ENCODE measurements around the gene PAXIP1.

PAXIP1 gene

GRCh38 chr7:154911862-154912455, 91.0 kb downstream of the PAXIP1 start:
- no peak for DNase-seq (ENCODE audit: low read depth in 2 of 2)

- no peak for DNase-seq (ENCODE audit: low read depth in 2 of 2)
Measured at GRCh38 chr7:154911411-154911810, 91.5 kb downstream of the PAXIP1 start.

- no peak for DNase-seq (ENCODE audit: low read depth in 2 of 2)
Measured at GRCh38 chr7:154910977-154911376, 91.9 kb downstream of the PAXIP1 start.

- DNase-seq (ENCODE audit: low read depth in 2 of 2) = no peak
Measured at GRCh38 chr7:154910125-154910524, 92.8 kb downstream of the PAXIP1 start.

- no peak for DNase-seq (ENCODE audit: low read depth in 2 of 2)
Measured at GRCh38 chr7:154909241-154910105, 93.5 kb downstream of the PAXIP1 start.

GRCh38 chr7:154907651-154908620, 95.0 kb downstream of the PAXIP1 start:
- no peak for DNase-seq (ENCODE audit: low read depth in 2 of 2)

GRCh38 chr7:154906736-154907355, 96.1 kb downstream of the PAXIP1 start:
- no peak for DNase-seq (ENCODE audit: low read depth in 2 of 2)

- DNase-seq (ENCODE audit: low read depth in 2 of 2) = no peak
Measured at GRCh38 chr7:154906201-154906600, 96.7 kb downstream of the PAXIP1 start.

- DNase-seq (ENCODE audit: low read depth in 2 of 2) = no peak
Measured at GRCh38 chr7:154905615-154906014, 97.3 kb downstream of the PAXIP1 start.

- no peak for DNase-seq (ENCODE audit: low read depth in 2 of 2)
Measured at GRCh38 chr7:154905146-154905545, 97.8 kb downstream of the PAXIP1 start.

- DNase-seq (ENCODE audit: low read depth in 2 of 2) = no peak
Measured at GRCh38 chr7:154903083-154903731, 99.7 kb downstream of the PAXIP1 start.

- DNase-seq (ENCODE audit: low read depth in 2 of 2) = no peak
Measured at GRCh38 chr7:154902600-154903082, 100.3 kb downstream of the PAXIP1 start.

GRCh38 chr7:154899862-154900261, 103.1 kb downstream of the PAXIP1 start:
- DNase-seq (ENCODE audit: low read depth in 2 of 2) = no peak

GRCh38 chr7:154898973-154899855, 103.7 kb downstream of the PAXIP1 start:
- DNase-seq (ENCODE audit: low read depth in 2 of 2) = no peak

GRCh38 chr7:154896076-154896475, 106.8 kb downstream of the PAXIP1 start:
- DNase-seq (ENCODE audit: low read depth in 2 of 2) = no peak
